Colonic mucosa (tissue), 4 donors: Measurements from ENCODE around the gene MXRA8. TPM values are rescaled to one million over a fixed set of nuclear protein-coding genes. Genes with fewer than 3 reads are reported as not detected.

ENCODE experiments used
- DNase-seq: peaks from one replicate; pipeline ENCODE4 v3.0.0-alpha.2; 2020
- H3K27ac ChIP-seq: fragments of 200-600 bp; one replicate; pipeline ENCODE4 v1.8.0; 2021
- H3K27me3 ChIP-seq: fragments of 200-600 bp; one replicate; pipeline ENCODE4 v1.8.0; 2021
- H3K36me3 ChIP-seq: fragments of 200-600 bp; one replicate; pipeline ENCODE4 v1.8.0; 2021
- H3K4me1 ChIP-seq: fragments of 200-600 bp; one replicate; pipeline ENCODE4 v1.8.0; 2021; ENCODE audit warnings: mild to moderate bottlenecking
- H3K4me3 ChIP-seq: fragments of 200-600 bp; one replicate; pipeline ENCODE4 v1.8.0; 2021
- H3K9ac ChIP-seq, 2 donors: one replicate each; pipeline ENCODE4 v1.7.0; 2013; ENCODE audit warnings: control low read depth in 2 of 2, low read depth in 2 of 2, low read length in 2 of 2
- H3K9me3 ChIP-seq: fragments of 200-600 bp; one replicate; pipeline ENCODE4 v1.8.0; 2021
- intact Hi-C: fragments of 100-400 bp; cut with DNase I; formaldehyde crosslinking; loops from one replicate; pipeline ENCODE4 v1.14.1; 2022
- total RNA-seq, 2 donors: library from RNA; stranded (reverse); fragmentation: NEBNext Ultra II Directional in 1 of 2; extraction: Animal tissue kit (Norgen Biotek cat#: 25700) in 1 of 2; gene quantifications; one replicate each; pipeline ENCODE4 v1.2.1, GENCODE V29; 2021
- TF ChIP-seq, protein P1 (sequence below): fragments of 200-600 bp; IDR thresholded peaks from one replicate; pipeline ENCODE4 v1.8.0; 2022; ENCODE audit warnings: antibody characterized with exemption, mild to moderate bottlenecking
- donor health status: healthy.
- donor health status: DM: no; HTN: no; CAD: no.
- donor health status: DM: no; HTN: no; CAD: no.

Gene MXRA8
- total RNA-seq, 2 donors from 2014 or later: 5.9 to 14.0 TPM

DNA sequence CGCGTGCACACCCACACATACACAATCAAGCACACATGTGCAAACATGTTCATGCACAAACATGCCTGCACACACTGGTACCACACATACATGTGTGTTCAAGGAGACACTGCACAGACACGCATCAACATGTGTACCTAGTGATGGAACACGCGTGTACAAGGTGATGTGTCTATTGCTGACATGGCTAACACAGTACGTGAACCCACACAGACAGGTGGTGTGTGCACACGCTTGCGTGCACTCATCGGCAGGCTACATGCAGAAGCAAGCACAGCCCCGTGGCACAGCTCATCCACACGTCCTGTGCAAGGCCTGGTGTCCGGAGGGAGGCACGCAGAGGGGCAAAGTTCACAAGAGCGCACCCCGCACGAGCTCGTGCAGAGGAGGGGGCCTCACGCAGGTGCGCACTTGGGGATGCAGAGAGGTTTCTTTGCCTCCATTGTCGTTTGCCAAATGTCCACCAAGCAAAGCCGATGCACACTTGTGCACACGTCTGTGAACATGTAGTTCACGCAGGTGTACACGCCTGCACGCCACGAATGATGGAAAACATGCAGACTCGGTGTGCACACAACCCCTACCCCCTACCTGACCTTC lies 51.6 kb downstream of the MXRA8 start:
- Histone ChIP-seq H3K27ac (no peak overlapping the region), H3K27me3 (no peaks in the 10 kb centered on the region), H3K4me1 (peaks cover 30% of the 10 kb centered on the region), H3K9me3 (no peaks in the 10 kb centered on the region), H3K36me3 (no peaks in the 10 kb centered on the region), H3K9ac (peak overlapping the region; percentile 65 to 84), H3K4me3 (peak overlapping the region; percentile 80)
- peak; percentile 53 for DNase-seq
- intact Hi-C loops: no loop called here
- TF ChIP-seq, protein P1, sequence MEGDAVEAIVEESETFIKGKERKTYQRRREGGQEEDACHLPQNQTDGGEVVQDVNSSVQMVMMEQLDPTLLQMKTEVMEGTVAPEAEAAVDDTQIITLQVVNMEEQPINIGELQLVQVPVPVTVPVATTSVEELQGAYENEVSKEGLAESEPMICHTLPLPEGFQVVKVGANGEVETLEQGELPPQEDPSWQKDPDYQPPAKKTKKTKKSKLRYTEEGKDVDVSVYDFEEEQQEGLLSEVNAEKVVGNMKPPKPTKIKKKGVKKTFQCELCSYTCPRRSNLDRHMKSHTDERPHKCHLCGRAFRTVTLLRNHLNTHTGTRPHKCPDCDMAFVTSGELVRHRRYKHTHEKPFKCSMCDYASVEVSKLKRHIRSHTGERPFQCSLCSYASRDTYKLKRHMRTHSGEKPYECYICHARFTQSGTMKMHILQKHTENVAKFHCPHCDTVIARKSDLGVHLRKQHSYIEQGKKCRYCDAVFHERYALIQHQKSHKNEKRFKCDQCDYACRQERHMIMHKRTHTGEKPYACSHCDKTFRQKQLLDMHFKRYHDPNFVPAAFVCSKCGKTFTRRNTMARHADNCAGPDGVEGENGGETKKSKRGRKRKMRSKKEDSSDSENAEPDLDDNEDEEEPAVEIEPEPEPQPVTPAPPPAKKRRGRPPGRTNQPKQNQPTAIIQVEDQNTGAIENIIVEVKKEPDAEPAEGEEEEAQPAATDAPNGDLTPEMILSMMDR: no peak

DNA sequence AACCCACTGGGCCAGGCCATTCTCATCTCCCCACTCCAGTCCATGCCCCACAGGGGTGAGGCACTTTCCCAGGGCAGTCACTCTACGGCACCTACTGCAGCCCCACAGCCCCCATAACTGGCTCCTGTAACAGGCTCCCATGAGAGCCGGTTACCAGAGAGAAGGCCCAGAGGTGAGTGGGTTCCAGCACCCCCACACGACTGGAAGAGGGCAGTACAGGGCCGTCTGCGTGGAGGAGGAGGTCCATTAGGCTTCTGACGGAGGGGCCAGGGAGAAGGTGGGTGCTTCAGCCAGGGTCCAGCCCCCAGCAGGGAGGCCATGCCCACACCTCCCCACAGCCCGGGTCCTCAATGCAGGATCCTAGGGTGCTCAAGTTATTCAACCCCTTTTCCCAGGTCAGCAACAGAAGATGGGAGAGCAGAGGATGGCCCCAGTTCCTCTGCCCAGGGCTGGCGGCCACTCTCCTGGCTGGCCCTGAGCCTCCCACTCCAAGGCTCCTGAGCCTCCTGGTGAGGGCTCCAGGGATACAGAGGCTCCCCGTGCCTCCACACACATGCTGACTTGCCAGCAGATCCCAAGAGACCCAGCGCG lies 52.2 kb downstream of the MXRA8 start:
- no peak for DNase-seq
- no peaks in the 10 kb centered on the region for H3K27me3 ChIP-seq
- peaks cover 30% of the 10 kb centered on the region for H3K4me1 ChIP-seq
- H3K4me3 ChIP-seq: peak overlapping the region; percentile 80
- H3K9me3 ChIP-seq: no peaks in the 10 kb centered on the region
- H3K27ac ChIP-seq: peak overlapping the region; percentile 81
- TF ChIP-seq, protein P1: no peak
- H3K36me3 ChIP-seq: no peaks in the 10 kb centered on the region
- peak overlapping the region; percentile 61 to 65 for H3K9ac ChIP-seq
- intact Hi-C loops: no loop called here

DNA sequence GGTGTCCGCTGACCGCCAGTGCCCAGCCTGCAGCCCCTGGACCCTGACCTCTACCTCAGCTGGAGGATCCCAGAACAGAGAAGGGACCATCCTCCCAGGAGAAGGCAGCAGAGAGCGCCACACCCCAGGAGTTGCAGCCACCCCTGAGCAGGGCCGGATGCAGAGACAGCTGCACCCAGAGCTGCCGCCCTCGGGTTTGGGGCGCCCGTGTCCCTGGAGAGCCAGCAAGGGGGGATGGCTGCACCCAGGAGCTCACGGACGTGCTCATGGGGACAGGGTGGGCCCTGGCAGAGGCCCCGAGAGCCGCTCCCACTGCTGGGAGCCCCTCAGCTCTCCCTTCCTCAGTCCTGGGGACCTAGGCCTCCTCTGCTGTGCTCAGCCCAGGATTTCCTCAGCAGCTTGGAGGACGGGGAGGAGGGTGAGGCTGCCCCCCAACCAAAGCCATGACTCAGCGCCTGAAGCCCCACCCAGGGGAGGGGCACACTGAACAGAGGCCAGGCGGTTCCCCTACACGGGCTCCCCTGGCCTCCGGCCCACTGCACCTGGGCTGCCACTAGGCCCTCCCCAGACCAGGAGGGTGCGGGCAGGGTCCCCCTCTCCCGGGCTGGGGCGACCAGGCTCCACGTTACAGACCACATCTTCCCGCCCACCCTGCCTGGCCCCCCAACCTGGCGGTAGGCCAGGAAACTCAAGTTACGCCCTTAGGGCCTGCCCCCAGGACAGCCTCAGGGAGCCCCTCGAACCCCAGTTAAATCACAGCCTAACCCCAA lies 52.9 kb downstream of the MXRA8 start:
- Histone ChIP-seq H3K4me3 (peak overlapping the region; percentile 80), H3K9me3 (no peaks in the 10 kb centered on the region), H3K4me1 (peaks cover 30% of the 10 kb centered on the region), H3K27me3 (no peaks in the 10 kb centered on the region), H3K27ac (peak overlapping the region; percentile 81), H3K9ac (peak overlapping the region; percentile 65 to 90), H3K36me3 (no peaks in the 10 kb centered on the region)
- TF ChIP-seq, protein P1: no peak
- intact Hi-C loops: no loop called here
- peak; percentile 92 for DNase-seq

DNA sequence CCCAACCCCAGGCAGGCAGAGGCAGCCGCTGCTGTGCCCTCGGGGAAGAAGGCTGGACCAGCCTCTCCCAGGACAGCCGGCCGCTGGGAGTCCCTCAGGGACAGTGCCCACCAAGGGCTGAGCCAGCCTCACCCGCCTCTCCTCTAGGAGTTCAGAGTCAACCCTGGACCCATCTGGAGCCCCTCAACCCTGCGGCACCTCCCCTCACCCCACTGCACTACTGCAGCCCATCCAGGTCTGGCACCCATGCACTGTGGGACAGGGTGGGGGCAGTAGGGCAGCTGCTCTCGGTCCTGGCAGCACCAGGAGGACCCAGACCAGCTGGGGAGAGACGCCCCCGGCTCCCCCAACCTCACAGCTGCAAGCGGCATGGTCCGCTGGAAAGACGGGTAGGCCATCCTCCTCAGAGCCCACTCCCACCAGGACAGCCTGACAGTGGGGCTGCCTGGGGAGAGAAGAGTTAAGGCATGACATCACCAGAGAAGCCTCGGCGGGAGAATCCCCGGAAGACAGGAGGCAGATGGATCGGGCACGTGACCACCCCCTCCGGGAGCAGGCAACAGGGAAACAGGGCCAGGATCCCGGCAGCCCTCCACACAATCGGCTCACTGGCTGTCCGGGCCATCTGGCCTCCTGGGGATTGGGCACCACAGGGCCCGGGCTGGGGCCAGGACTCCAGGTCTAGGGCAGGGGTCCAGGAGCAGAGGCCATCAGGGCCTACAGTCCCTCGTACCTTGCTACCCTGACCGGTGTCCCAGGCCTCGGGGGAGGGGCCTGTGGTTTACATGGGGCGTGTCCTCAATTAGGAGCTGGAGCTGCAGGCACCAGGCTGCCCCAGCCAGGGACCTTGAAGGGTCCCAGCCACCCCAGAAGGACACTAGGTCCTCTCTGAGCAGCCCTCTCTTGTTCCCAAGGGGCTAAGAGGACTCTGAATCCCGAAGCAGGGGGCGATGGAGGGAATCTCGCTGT lies 53.7 kb downstream of the MXRA8 start:
- H3K4me3 ChIP-seq: peak overlapping the region; percentile 80
- peaks cover 29% of the 10 kb centered on the region for H3K4me1 ChIP-seq
- H3K9me3 ChIP-seq: no peaks in the 10 kb centered on the region
- H3K9ac ChIP-seq: peak overlapping the region; percentile 65 to 90
- TF ChIP-seq, protein P1: no peak
- intact Hi-C loops: no loop called here
- no peaks in the 10 kb centered on the region for H3K27me3 ChIP-seq
- H3K36me3 ChIP-seq: no peaks in the 10 kb centered on the region
- DNase-seq: peak; percentile 85
- peak overlapping the region; percentile 81 for H3K27ac ChIP-seq

DNA sequence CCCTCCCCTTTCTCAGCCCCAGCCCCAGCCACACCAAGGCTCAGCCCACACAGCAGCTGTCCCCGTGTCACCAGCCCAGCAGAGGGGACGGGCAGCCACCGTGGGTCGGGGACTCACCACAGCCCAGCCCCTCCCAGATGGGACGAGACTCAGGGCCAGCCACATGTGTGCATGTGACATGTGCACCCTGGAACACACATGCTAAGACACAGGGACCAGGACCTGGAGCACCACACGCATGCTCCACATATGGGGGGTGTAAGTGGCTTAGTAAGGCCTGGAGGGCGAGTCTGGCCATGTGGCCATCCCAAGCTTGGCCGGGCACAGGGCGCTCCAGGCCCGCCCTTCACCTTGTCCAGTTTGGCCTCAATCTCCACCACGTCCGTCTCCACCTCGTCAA lies 54.6 kb downstream of the MXRA8 start:
- intact Hi-C loops: no loop called here
- Histone ChIP-seq H3K4me1 (peaks cover 26% of the 10 kb centered on the region), H3K4me3 (no peak overlapping the region)

More for the DNA sequence above, 54.6 kb downstream of the MXRA8 start:
- DNase-seq: no peak
- no peaks in the 10 kb centered on the region for H3K9me3 ChIP-seq
- H3K27me3 ChIP-seq: no peaks in the 10 kb centered on the region
- H3K27ac ChIP-seq: no peak overlapping the region
- TF ChIP-seq, protein P1: no peak
- H3K36me3 ChIP-seq: no peaks in the 10 kb centered on the region
- no peak overlapping the region for H3K9ac ChIP-seq
